HG02884 (cell line): Measurements from ENCODE around the gene UPF1.

Experiments used
- ATAC-seq: cut with Tn5 transposase; IDR thresholded peaks from one replicate; pipeline ENCODE4 v1.9.1; 2021; ENCODE audit warnings: mild to moderate bottlenecking, moderate library complexity; ENCODE audit not compliant: unreplicated experiment

UPF1 gene

DNA sequence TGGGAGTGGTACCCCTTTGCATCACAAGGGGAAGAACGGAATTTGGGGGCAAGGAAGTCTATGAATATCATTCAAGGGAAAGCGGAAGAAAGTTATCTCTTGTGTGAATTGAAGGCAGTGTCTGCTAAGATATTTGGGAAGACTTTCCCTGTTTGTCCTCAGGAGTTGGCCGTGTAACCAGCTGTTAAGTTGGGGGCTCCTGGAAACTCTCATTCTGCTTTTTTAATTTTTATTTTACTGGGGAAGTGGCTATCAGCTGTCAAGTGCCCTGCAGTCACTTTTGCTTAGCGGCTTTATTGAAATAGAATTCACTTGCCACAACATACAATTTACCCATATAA, 2.9 kb downstream of the UPF1 start:
- ATAC-seq: no peak

DNA sequence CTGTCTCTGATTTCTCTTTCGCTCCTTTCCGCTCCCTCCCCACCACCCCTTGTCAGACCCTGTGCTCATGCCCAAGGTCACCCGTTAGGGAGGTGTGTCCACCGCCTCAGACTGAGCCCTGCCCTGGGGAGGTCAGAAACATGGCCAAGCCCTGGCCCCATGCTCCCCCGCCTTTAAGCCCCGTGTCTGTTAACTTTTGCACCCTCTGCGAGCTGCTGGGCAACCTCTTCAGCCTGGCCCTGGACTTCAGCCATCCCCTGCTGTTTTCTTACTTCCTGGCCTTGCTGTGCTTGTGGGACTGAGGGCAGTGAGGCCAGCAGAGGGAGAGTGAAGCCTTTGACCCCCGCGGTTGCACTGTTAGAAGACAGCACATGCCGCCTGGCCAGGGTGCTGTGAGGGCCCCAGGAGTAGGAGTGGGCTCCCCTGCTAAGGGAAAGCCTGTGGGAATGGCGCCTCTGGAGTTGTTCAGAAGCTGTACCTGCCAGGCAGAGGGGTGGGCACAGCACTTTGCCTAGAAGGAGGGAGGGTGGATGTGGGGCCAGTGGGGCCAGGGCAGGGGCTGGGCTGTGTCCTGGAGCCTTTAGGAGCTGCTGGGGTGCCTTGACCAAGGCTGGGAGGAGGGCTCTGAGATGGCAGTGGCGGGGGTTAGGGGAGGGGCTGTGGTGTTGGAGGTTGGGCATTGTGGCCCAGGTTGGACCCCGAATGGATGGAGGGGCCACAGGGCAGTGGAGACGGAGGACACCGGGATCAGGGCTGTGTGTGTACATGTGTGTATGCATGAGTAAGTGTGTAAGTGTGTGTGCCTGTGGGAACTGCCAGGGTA, 7.9 kb downstream of the UPF1 start:
- no peak for ATAC-seq

DNA sequence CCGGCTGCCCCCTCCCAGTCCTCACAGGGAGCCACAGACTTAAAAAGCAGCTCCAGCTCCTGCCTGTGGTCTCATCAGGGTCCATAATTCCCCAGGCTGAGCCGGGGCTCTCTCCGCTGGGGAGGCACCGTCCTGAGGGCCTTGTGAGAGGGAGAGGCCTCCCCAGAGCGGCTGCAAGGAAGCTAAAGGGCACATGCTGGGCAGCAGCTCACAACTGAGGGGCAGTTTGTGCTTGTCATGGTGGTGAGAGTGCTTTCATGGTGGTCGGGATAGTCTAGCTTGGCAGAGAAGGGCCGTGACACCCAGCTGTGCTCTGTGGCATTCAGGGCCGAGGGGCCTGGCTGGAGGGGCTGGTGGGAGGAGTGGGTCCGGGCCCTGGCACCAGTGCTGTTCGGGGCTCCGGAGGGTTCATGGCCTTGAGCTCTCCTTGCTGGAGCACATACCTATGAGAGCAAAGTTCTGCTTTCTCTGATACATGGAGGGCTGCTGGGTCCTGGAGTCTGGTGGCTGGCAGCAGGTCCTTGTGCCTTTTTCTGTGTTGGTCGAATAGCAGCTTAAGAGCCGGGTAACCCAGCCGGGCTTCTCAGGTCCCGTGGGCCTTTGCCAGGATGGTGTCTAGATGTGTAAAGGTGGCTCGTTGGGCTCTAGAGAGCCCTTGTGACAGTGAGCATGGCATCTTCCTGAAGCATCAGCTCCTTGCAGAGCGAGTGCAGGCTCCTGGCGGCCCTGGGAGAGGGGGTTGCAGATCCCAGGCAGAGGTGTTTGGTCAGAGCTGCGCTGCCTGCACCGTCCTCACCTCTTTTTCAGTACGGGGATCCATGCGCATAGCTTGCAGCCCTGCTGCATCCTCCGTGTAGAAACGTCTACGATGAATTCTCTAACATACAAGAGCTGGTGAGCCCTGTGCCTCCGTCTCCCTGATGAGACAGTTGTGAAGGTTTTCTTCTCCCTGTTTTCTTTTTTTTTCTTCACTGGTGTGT, 8.8 kb downstream of the UPF1 start:
- no peak for ATAC-seq

DNA sequence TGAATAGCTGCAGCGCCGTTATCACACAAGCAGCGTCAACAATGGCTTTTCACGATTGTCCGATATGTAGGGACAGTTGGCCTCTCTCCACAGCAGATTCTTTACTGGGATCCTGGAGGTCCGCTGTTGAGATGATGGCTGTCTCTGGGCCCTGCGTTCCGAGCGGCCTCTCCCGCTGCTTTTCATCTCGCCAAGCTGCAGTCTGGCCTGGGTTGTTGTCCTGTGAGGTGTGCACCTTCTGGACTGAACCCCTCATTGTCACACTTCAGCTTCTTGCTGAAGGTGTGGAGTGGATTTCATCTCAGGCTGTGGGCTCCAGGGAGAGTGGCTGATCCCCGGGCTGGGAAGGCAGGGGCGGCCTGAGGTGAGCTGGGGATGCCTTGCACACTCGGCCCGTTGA, 9.6 kb downstream of the UPF1 start:
- no peak for ATAC-seq

DNA sequence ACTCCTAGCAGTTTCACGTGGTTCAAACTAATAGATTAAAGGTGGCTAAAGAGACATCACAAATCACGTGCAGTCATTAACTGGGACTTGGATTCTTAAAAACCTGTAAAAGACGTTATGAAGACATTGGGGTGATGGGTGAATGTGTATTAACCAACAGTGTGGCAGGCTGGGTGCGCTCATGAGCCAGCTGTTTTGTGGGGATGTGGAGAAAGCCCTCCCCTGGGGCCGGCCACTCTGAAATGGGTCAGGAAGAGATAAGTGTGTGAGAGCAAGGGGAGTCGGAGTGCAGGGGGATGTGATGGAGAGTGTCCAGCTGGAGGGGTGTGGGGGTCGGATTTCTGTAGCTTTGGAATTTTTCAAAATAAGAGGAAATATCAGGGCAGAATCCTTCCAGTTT, 10.4 kb downstream of the UPF1 start:
- no peak for ATAC-seq

DNA sequence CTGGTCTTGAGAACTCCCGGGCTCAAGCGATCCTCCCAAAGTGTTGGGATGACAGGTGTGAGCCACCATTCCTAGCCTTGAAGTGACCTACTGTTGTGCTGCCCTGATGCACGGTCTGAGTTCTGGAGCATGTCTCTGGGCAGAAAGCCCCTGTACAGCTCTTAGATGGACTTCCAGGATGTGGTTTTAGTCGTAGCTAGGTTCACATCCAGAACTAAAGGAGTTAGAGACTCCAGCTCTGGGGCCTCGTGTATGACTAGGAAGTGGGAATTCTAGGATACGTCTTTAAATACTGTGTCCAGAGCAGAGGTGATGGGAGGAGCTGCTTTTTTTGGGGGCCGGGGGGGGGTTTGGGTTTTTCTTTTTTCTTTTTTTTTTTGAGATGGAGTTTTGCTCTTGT, 12.2 kb downstream of the UPF1 start:
- ATAC-seq: no peak

DNA sequence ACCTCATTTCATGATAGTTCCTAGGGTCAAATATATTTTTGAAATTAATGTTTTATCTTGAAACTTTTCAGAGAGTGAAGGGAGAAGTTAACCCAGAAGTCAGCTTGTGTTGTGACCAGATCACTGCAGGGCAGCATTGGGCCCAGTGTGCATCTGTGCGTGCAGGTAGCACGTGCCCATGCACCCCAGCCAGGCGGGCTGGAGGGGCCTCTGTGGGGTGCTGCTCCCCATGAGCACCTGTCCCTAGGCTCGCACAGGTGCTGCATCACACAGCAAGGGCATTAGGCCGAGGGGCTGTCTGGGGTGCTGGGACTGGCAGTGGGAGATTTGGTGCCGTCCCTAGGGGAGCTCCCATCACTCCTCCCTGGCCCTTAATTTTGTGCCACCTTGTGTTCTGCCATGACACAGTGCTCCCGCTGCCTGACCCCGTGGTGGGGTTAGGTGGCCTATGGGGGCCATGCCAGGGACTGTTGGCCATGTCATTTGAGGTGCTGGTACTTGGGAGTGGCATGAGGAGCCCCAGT, 13.1 kb downstream of the UPF1 start:
- ATAC-seq: no peak

DNA sequence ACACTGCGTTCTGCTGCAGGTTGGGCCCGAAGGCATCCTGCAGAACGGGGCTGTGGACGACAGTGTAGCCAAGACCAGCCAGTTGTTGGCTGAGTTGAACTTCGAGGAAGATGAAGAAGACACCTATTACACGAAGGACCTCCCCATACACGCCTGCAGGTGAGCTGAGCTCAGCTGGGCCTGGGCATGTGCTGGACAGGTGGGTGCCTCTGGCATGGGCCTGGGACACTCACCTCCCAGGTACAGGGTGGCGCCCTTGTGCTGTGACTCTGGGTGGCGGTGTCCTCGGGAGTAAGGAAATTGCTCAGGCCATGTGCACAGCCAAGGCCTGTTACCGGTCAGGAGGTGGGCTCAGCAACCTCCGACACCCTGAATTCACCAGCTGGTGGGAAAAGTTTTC, 14.2 kb downstream of the UPF1 start:
- ATAC-seq: no peak

DNA sequence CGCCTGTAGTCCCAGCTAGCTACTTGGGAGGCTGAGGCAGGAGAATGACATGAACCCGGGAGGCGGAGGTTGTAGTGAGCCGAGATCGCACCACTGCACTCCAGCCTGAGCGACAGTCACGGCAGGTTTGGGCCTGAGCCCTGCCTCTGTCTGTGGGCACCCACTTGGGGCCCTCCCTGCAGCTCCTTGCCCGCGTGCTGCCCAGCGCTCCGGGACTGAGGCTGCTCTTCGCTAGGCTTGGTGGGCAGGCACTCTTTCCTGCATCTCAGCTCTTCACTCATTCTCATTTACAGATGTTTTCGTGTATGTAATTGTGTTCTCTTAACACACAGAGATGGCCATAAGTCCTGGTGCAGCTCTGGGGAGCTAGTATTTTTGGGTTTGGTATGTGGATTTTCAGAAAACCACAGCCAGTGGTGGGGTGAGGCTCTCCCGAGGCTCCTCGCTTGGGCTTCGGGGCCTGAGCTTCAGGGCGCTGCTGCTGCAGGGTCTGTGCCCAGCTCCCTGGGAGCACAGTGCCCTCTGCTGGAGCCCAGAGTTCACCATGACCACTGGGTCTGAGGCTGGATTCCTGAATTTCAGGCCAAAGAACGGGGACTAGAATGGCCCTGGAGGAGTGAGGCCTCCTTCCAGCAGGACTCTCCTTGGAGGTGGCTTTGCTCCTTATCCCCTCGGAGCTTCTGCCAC, 15.2 kb downstream of the UPF1 start:
- ATAC-seq: no peak

DNA sequence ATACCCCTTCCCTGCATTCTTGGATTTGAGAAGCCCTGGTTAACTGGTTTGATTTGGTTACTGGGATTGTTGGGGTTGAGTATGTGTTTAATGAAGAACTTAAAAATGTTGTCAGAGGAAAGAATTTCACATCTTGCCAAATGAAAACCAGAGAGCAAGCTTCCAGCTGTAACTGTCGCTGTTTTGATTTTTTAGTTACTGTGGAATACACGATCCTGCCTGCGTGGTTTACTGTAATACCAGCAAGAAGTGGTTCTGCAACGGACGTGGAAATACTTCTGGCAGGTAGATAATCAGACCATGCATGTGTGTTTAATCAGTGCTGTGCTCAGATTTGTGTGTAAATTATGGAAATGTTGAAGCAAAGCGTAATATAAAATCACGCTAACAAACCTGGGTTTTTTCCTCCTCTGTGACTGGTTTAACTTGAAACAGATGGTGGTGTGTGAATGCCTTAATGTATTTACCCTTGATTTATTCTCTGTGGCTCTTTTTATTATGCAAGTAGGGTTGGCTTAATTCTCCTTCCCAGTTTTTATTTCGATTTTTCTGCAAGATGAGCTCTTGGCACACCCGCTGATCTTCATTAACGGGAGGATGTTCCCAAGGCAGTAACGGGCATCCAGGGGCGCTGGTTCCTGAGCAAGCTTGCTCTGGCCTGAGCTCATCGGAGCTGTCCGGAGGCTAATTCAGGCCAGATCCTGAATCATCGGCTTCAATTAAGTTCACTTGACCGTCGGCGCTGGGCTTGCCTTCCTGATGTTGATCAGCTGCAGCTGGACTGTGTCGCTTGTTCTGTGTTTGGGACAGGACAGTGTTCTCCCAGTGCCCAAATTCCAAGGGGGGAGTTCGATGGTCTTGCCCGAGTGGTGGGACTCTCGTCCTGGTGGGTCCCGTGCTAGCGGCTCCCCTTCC, 16.0 kb downstream of the UPF1 start:
- ATAC-seq: no peak

DNA sequence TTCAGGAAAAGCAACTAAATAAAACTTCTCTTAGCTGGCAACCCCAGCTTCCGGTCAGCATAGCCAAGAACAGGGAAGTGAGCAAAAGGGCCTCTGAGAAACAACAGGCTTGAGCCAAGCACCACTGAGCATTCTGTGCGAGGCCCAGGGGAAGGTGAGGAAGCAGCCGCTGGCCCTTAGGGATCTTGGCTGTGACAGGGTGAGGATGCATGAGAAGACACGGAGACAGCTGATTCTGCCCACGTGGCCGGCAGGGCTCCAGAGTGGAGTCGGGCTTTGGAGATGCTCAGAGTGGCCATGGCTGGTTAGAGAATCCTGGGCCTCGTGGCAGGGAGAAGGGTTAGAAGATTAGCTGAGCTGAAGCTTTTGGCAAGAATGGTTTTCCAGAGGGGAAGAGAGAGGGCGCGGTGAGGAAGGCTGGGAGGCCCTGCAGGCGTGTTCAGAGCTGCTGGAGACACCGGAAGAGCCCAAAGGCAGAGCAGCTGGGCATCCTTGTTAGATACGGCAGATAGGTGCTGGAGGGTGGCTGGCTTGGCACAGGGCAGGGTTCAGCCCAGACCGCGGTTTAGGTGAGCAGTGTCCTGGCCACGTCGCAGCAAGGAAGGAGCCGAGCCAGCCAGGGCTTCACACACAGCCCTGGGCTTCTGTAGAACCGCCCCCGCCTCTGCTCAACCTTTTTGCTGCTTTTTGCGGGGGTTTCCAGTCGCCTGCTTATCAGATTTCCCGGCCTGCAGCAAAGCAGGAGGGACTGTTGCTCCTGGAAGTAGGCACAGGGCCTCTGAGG, 17.3 kb downstream of the UPF1 start:
- ATAC-seq: no peak

DNA sequence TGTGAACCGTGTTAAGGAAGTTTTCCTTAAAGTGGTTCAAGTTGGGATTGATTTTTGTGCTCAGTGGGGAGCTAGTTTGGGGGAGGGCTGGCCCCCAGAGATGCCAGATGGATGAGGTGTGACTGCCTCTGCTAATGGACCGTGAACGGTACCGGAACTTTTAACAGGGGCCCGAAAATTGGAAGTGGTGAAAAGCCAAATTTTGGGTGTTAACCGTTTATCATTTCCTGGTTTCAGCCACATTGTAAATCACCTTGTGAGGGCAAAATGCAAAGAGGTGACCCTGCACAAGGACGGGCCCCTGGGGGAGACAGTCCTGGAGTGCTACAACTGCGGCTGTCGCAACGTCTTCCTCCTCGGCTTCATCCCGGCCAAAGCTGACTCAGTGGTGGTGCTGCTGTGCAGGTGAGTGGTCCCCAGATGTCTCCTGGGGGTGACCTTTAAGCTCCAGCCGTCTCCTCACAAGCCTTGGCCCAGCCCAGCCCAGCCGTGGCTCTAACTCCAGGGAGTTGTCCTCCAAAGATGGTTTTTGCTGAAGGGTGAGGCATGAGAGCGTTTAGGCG, 18.2 kb downstream of the UPF1 start:
- no peak for ATAC-seq

DNA sequence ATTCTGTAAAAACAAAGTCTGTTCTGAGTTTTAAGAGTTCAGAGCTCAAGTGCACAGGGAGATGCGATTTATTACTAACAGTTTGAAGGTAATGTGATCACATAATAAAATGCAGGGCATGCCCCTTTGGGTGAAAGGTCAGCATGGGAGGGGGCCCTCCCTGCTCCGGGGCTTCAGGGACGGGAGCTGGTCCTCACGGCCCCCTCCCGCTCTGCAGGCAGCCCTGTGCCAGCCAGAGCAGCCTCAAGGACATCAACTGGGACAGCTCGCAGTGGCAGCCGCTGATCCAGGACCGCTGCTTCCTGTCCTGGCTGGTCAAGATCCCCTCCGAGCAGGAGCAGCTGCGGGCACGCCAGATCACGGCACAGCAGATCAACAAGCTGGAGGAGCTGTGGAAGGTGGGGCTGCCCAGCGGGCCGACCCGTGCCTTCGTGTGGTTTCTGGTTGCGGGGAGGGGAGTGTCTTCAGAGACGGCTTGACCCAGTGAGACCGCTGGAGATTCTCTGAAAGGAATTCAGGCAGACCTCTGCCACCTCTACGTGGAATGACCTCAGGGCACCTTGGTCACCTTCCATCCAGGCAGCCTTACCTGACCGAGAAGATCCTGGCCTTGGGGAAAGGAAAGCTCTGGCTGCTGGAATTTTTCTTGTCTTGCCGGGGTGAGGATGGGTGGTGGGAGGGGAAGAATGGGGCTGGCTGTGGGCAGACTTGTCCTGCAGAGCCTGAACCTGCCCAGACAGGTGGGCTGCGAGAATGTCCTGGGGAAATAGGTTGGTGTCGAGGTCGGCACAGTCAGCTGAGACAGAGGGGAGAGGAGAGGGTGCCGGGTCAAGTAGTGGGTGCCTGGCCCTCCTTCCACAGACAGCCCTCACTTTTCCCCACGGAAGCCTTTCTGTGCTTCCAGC, 19.0 kb downstream of the UPF1 start:
- ATAC-seq: no peak

DNA sequence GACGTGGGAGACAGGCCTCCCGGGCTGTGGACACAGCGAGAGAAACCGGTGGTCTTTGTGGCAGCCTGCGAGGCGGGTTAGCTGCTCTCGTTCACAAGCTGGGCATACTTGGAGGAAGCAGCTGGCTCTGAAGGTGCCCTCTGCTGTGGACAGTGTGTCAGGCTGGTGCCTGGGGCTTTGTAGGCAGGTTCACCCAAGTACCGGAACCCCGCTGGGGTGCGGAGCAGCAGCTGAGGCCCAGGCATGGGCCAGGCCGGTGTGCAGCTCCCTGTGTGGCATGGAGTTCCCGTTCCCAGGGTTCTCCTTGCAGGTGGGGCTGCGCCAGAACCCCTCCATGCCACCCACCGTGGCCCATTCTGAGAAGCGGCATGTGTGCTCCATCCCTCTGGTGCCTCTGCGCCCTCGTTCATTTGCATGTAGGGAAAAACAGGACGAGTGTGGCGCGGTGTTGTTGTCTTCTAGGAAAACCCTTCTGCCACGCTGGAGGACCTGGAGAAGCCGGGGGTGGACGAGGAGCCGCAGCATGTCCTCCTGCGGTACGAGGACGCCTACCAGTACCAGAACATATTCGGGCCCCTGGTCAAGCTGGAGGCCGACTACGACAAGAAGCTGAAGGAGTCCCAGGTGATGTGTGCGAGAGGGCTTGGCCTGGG, 20.0 kb downstream of the UPF1 start:
- no peak for ATAC-seq

DNA sequence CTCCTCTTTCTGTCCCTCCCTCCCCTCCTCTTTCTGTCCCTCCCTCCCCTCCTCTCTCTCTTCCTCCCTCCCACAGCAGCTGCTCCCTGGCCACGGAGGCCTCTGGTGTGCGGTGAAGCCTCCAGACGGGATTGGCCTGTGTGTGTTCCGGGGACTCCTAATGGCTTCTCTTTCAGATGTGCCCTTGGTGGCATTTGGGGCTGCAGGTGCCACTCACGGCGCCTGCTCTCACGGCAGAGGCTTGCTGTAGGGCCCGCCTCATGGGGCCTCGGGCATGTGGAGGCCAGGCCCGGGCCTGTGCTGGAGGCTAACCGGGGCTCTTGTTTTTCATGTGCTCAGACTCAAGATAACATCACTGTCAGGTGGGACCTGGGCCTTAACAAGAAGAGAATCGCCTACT, 20.9 kb downstream of the UPF1 start:
- no peak for ATAC-seq

DNA sequence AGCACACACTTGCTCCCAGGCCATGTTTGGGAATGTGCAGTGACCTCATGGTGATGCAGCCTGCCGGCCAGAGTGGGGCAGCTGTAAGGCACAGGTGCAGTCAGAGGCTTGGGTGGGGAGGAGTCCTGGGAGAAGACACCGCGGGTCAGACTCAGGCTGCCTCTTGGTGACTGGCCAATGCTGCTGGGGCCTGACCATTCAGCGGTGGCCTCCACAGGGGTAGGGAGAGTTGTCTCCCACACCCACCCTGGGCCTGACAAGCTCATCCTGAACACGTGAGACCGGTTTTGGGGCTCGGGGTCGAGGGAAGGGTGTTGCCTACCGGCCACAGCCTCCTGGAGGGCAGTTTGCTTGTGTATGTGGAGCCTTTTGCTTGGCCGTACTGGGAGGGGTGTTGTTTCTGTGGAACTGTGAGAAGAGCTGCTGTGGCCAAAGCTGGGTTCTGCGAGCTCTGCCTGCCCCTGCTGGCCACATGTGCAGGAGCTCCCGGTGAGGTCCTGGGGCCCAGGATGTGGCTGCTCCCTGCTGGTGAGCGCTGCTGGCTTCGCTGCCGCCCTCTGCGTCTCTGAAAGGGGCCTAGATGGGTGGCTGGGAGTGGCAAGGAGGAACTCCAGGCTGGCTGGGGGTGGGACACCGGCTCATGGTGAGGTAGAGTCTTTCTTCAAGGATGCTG, 22.1 kb downstream of the UPF1 start:
- ATAC-seq: no peak

DNA sequence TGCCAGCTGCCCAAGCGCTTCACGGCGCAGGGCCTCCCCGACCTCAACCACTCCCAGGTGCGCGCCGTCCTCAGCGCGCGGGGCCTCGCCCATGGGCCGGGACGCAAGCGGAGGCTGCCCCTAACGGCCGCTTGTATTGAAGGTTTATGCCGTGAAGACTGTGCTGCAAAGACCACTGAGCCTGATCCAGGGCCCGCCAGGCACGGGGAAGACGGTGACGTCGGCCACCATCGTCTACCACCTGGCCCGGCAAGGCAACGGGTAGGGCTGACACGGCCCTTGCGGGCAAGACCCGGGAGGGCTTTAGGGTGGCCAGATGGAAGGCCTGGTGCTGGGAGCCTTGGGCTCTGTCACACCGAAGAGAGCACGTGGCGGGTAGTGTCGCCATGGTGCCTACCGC, 23.2 kb downstream of the UPF1 start:
- ATAC-seq: no peak
